Occipital lobe (tissue), 2 donors: ENCODE data around the gene UBC. TPM values are rescaled to one million over a fixed set of nuclear protein-coding genes. Genes with fewer than 3 reads are reported as not detected.

Experiments
- DNase-seq: peaks from one replicate; lab custom pipeline; 2025; lab: John Stamatoyannopoulos, UW
- total RNA-seq: library from RNA; depleted of rRNA; stranded (reverse); fragments of >200 nt; gene quantifications from one replicate; pipeline ENCODE4 v1.2.3, GENCODE V29; 2014

The UBC gene
- total RNA-seq = 1,477 TPM

- no peak for DNase-seq
Measured at GRCh38 chr12:124914392-124915238, at the start of gene UBC. UBC (minus strand) TSS chr12:124914650; CDS start chr12:124913771, 879 bp downstream.

GRCh38 chr12:124963211-124963610 is 48.8 kb upstream of the UBC start:
- no peak for DNase-seq

GRCh38 chr12:124961055-124961454 is 46.6 kb upstream of the UBC start:
- DNase-seq = no peak

- no peak for DNase-seq
Measured at GRCh38 chr12:124956571-124956970, 42.1 kb upstream of the UBC start.

- DNase-seq = no peak
Measured at GRCh38 chr12:124954771-124955170, 40.3 kb upstream of the UBC start.

- DNase-seq = no peak
Measured at GRCh38 chr12:124953689-124954405, 39.4 kb upstream of the UBC start.

GRCh38 chr12:124952801-124953200 is 38.4 kb upstream of the UBC start:
- no peak for DNase-seq

GRCh38 chr12:124952295-124952694 is 37.8 kb upstream of the UBC start:
- DNase-seq = no peak

- DNase-seq = no peak
Measured at GRCh38 chr12:124949779-124950728, 35.6 kb upstream of the UBC start.

GRCh38 chr12:124949066-124949465 is 34.6 kb upstream of the UBC start:
- no peak for DNase-seq

- no peak for DNase-seq
Measured at GRCh38 chr12:124947561-124948398, 33.3 kb upstream of the UBC start.

- no peak for DNase-seq
Measured at GRCh38 chr12:124947013-124947412, 32.6 kb upstream of the UBC start.

GRCh38 chr12:124946447-124946793 is 32.0 kb upstream of the UBC start:
- no peak for DNase-seq

GRCh38 chr12:124941170-124941527 is 26.7 kb upstream of the UBC start:
- no peak for DNase-seq

- no peak for DNase-seq
Measured at GRCh38 chr12:124940393-124941169, 26.1 kb upstream of the UBC start.

GRCh38 chr12:124940143-124940392 is 25.6 kb upstream of the UBC start:
- DNase-seq = no peak

GRCh38 chr12:124939421-124940142 is 25.1 kb upstream of the UBC start:
- DNase-seq = no peak

- no peak for DNase-seq
Measured at GRCh38 chr12:124939079-124939420, 24.6 kb upstream of the UBC start.

- no peak for DNase-seq
Measured at GRCh38 chr12:124938587-124938986, 24.1 kb upstream of the UBC start.

- DNase-seq = no peak
Measured at GRCh38 chr12:124938108-124938507, 23.7 kb upstream of the UBC start.
